Fibroblast of lung (primary cell): ENCODE data around the gene USP12. TPM values are rescaled to one million over a fixed set of nuclear protein-coding genes. Genes with fewer than 3 reads are reported as not detected.
A peak's percentile ranks its signal among the peaks of the same experiment; 100 is the strongest.

ENCODE experiments used
- DNase-seq, 2 donors: peaks; one replicate each; pipeline versions ENCODE4 v3.0.0 to v3.0.0-alpha.2; 2010; ENCODE audit warnings: low read depth in 2 of 2
- H2AFZ ChIP-seq: 2 replicates; pipeline ENCODE4 v1.5.1; 2012; ENCODE audit warnings: low read length, control low read depth, inconsistent platforms
- H3K27ac ChIP-seq: 2 replicates; pipeline ENCODE4 v1.5.1; 2011; ENCODE audit warnings: low read length, control low read depth; ENCODE audit not compliant: insufficient read depth
- H3K27me3 ChIP-seq: 2 replicates; pipeline ENCODE4 v1.5.1; 2011; ENCODE audit warnings: mild to moderate bottlenecking, low read length; ENCODE audit not compliant: control insufficient read depth, insufficient read depth
- H3K36me3 ChIP-seq: 2 replicates; pipeline ENCODE4 v1.5.1; 2011; ENCODE audit warnings: low read length; ENCODE audit not compliant: control insufficient read depth, insufficient read depth
- H3K4me1 ChIP-seq: 2 replicates; pipeline ENCODE4 v1.5.1; 2011; ENCODE audit warnings: low read length; ENCODE audit not compliant: control insufficient read depth, insufficient read depth; ENCODE audit errors: extremely low read depth
- H3K4me2 ChIP-seq: 2 replicates; pipeline ENCODE4 v1.5.1; 2011; ENCODE audit warnings: low read length, control low read depth; ENCODE audit not compliant: insufficient read depth; ENCODE audit errors: extremely low read depth
- H3K4me3 ChIP-seq, 4 experiments: fragments of 200-600 bp in 1 of 4; sonication (generic) in 1 of 4; replicated peaks in 1 of 4; 2 replicates each; pipeline ENCODE4 v1.5.1; 2011 to 2016; ENCODE audit warnings: low read length in 4 of 4, low read depth in 3 of 4, mild to moderate bottlenecking in 3 of 4, control low read depth in 2 of 4, inconsistent platforms in 1 of 4, mixed read lengths in 1 of 4; ENCODE audit not compliant: insufficient read depth in 1 of 4; ENCODE audit errors: control extremely low read depth in 1 of 4
- H3K79me2 ChIP-seq: 2 replicates; pipeline ENCODE4 v1.5.1; 2012; ENCODE audit warnings: mild to moderate bottlenecking, low read length, inconsistent platforms; ENCODE audit not compliant: control insufficient read depth, insufficient read depth
- H3K9ac ChIP-seq: 2 replicates; pipeline ENCODE4 v1.5.1; 2011; ENCODE audit warnings: mild to moderate bottlenecking, low read length, control low read depth; ENCODE audit not compliant: insufficient read depth
- H3K9me3 ChIP-seq: 2 replicates; pipeline ENCODE4 v1.5.1; 2012; ENCODE audit warnings: low read depth, low read length; ENCODE audit not compliant: control insufficient read depth, insufficient read depth
- H4K20me1 ChIP-seq: 2 replicates; pipeline ENCODE4 v1.5.1; 2011; ENCODE audit warnings: low read length; ENCODE audit not compliant: control insufficient read depth, insufficient read depth; ENCODE audit errors: extremely low read depth
- EZH2 ChIP-seq: IDR thresholded peaks from 2 replicates; pipeline ENCODE4 v1.5.1; 2012; ENCODE audit warnings: low read length, control low read depth, mild to moderate bottlenecking; ENCODE audit errors: missing control alignments
- polyA plus RNA-seq, 2 donors: library from polyadenylated mRNA; depleted of rRNA in 1 of 2; stranded (reverse) in 1 of 2; unstranded in 1 of 2; fragments of >200 nt; gene quantifications; 2 replicates each; pipeline ENCODE4 v1.2.1, GENCODE V29; 2011 to 2012; ENCODE audit warnings: missing spikeins in 1 of 2
- total RNA-seq: library from RNA; depleted of rRNA; stranded (reverse); fragments of >200 nt; gene quantifications from 2 replicates; pipeline ENCODE4 v1.2.1, GENCODE V29; 2014
- TF ChIP-seq, protein P1 (sequence below), 2 donors: IDR thresholded peaks in 1 of 2; conservative IDR thresholded peaks in 1 of 2; 1 replicate in 1 of 2; 2 replicates in 1 of 2; pipeline ENCODE4 v1.5.1; 2011 to 2012; ENCODE audit warnings: low read length in 2 of 2, control low read depth in 1 of 2, inconsistent platforms in 1 of 2, low read depth in 1 of 2, mild to moderate bottlenecking in 1 of 2

Gene USP12
- total and polyA plus RNA-seq, 2 donors (not counting 1 experiment from before 2014, with no cell fraction given) = 17.3 to 36.3 TPM

DNA sequence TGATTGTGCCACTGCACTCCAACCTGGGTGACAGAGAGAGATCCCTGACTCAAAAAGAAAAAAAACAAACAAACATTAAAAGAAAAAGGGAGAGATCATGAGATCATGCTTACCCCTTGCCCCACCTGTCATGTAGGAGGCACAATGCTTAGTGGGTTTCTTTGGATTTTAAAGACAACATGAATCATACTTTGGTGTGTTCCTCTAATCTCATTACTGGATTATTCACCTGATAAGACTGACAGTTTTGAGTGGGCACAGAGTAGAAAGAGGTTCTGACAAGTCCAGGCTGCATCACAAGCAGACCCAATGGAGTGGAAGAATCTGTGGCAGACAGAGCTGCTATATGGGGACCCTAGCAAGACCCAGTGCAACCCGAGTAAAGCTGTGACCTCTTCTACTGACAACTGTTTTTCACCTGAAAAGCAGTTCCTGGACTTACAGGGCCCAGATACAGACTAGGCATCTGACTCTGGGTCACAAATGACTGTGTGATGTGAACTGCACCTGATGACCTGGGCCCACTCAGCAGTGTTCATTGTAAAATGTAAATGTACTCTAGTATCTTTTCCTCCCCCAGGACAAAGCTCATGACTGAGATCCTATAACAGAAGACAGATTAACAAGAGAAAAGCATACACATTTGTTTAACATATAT is 28.9 kb upstream of the USP12 start:
- TF ChIP-seq, protein P1, sequence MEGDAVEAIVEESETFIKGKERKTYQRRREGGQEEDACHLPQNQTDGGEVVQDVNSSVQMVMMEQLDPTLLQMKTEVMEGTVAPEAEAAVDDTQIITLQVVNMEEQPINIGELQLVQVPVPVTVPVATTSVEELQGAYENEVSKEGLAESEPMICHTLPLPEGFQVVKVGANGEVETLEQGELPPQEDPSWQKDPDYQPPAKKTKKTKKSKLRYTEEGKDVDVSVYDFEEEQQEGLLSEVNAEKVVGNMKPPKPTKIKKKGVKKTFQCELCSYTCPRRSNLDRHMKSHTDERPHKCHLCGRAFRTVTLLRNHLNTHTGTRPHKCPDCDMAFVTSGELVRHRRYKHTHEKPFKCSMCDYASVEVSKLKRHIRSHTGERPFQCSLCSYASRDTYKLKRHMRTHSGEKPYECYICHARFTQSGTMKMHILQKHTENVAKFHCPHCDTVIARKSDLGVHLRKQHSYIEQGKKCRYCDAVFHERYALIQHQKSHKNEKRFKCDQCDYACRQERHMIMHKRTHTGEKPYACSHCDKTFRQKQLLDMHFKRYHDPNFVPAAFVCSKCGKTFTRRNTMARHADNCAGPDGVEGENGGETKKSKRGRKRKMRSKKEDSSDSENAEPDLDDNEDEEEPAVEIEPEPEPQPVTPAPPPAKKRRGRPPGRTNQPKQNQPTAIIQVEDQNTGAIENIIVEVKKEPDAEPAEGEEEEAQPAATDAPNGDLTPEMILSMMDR (conservative IDR thresholded peaks at IDR 0.05 in 1 of 2, IDR thresholded peaks at IDR 0.05 in 1 of 2; ENCODE audit: low read depth in 1 of 2, low read length in 2 of 2) = no peak
- no peak for TF ChIP-seq EZH2
- no peaks in the 10 kb centered on the region for H3K79me2 ChIP-seq
- no peaks in the 10 kb centered on the region for H3K9me3 ChIP-seq
- H3K4me2 ChIP-seq = no peak overlapping the region
- no peak overlapping the region for H3K4me3 ChIP-seq
- peak in 1 of 2 donors; percentile 58 for DNase-seq
- no peaks in the 10 kb centered on the region for H3K27me3 ChIP-seq
- H2AFZ ChIP-seq = no peak overlapping the region
- no peaks in the 10 kb centered on the region for H4K20me1 ChIP-seq
- no peaks in the 10 kb centered on the region for H3K36me3 ChIP-seq
- H3K27ac ChIP-seq = no peak overlapping the region
- no peak overlapping the region for H3K9ac ChIP-seq
- H3K4me1 ChIP-seq = peaks cover 2% of the 10 kb centered on the region

DNA sequence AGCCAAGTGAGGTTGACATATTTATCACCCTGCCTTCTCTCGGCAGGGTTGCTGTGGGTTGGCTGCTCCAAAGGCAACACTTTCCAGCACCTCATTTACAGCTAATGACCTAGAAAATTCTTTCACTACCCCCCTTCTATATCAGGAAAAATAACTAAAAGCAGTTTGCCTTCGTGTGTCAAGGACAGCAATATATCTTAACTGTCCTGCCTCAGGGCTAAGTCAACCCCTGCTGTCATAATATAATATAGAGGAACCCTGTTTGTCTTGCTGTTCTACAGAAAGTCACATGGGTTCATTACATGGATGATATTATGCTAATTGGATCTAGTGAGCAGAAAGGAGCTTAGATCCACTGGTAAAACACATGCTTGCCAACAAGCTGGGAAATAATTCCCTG is 28.1 kb upstream of the USP12 start:
- Histone ChIP-seq H3K36me3 (no peaks in the 10 kb centered on the region), H3K79me2 (no peaks in the 10 kb centered on the region), H3K4me3 (no peak overlapping the region), H3K4me1 (peaks cover 8% of the 10 kb centered on the region), H3K4me2 (no peak overlapping the region), H3K9me3 (no peaks in the 10 kb centered on the region), H2AFZ (no peak overlapping the region), H3K27ac (no peak overlapping the region), H3K9ac (no peak overlapping the region), H4K20me1 (no peaks in the 10 kb centered on the region), H3K27me3 (no peaks in the 10 kb centered on the region)
- no peak for TF ChIP-seq EZH2
- TF ChIP-seq, protein P1 (conservative IDR thresholded peaks at IDR 0.05 in 1 of 2, IDR thresholded peaks at IDR 0.05 in 1 of 2; ENCODE audit: low read depth in 1 of 2, low read length in 2 of 2) = no peak
- no peak for DNase-seq

DNA sequence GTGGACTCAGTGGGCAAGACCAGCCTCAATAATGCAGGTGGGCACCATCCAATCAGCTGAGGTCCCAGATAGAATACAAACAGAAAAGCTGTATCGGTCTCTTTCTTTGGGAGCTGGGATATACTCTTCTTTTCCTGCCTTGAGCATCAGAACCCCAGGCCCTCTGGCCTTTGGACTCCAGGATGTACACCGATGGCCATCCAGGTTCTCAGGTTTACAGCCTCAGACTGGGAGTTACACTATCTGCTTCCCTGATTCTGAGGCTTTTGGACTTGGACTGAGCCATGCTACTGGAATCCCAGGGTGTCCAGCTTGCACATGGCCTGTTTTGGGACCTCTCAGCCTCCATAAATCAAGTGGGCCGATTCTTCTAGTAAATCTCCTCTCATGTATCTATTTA is 27.6 kb upstream of the USP12 start:
- TF ChIP-seq EZH2 = no peak
- TF ChIP-seq, protein P1 (conservative IDR thresholded peaks at IDR 0.05 in 1 of 2, IDR thresholded peaks at IDR 0.05 in 1 of 2; ENCODE audit: low read depth in 1 of 2, low read length in 2 of 2) = no peak
- Histone ChIP-seq H4K20me1 (no peaks in the 10 kb centered on the region), H3K79me2 (no peaks in the 10 kb centered on the region), H3K36me3 (no peaks in the 10 kb centered on the region), H3K4me3 (no peak overlapping the region), H3K4me2 (no peak overlapping the region), H3K9ac (no peak overlapping the region), H3K9me3 (no peaks in the 10 kb centered on the region), H2AFZ (no peak overlapping the region), H3K27ac (no peak overlapping the region), H3K27me3 (no peaks in the 10 kb centered on the region), H3K4me1 (peaks cover 8% of the 10 kb centered on the region)
- DNase-seq = no peak
